SK-N-SH (cell line): ENCODE measurements around the gene SYNPR. TPM values are rescaled to one million over a fixed set of nuclear protein-coding genes. Genes with fewer than 3 reads are reported as not detected.

Experiments
- CTCF ChIA-PET: fragments of 300-600, 350-600 bp; formaldehyde crosslinking; extraction: SDS; loops from one replicate; lab custom pipeline; 2021; lab: Yijun Ruan, JAX
- POLR2A ChIA-PET: fragments of 350-600 bp; sonication (Branson Sonifier 250); formaldehyde crosslinking; extraction: SDS; loops from one replicate; lab custom pipeline; 2020; ENCODE audit warnings: antibody characterized with exemption, inconsistent platforms; lab: Yijun Ruan, JAX
- DNase-seq: peaks from one replicate; pipeline ENCODE4 v3.0.0; 2012
- H2AFZ ChIP-seq: fragments of 200-600 bp; sonication (generic); 2 replicates; pipeline ENCODE4 v1.8.1; 2016; ENCODE audit warnings: antibody characterized with exemption, mild to moderate bottlenecking, low read depth
- H3F3A ChIP-seq: fragments of 200-600 bp; sonication (generic); replicated peaks from 2 replicates; pipeline ENCODE3; 2016; ENCODE audit warnings: antibody characterized with exemption, mild to moderate bottlenecking; ENCODE audit not compliant: insufficient read depth
- H3K27ac ChIP-seq, 2 experiments: fragments of 200-500 bp in 1 of 2; fragments of 200-600 bp in 1 of 2; sonication (Bioruptor generic) in 1 of 2; sonication (generic), shearing (Covaris generic) in 1 of 2; 2 replicates each; pipeline versions ENCODE4 v1.5.1 to v1.6.1; 2014 to 2016; ENCODE audit warnings: low read depth in 2 of 2, inconsistent platforms in 1 of 2, low read length in 1 of 2, mild to moderate bottlenecking in 1 of 2, mixed read lengths in 1 of 2
- H3K27me3 ChIP-seq: fragments of 200-600 bp; sonication (generic), shearing (Covaris generic); 2 replicates; pipeline ENCODE4 v1.6.1; 2016; ENCODE audit warnings: mixed run types; ENCODE audit not compliant: insufficient read depth
- H3K36me3 ChIP-seq, 2 experiments: fragments of 200-500 bp in 1 of 2; fragments of 200-600 bp in 1 of 2; sonication (Bioruptor generic) in 1 of 2; sonication (generic) in 1 of 2; replicated peaks in 1 of 2; 2 replicates each; pipeline versions ENCODE3 to v1.5.1; 2014 to 2016; ENCODE audit warnings: low read length in 1 of 2, mild to moderate bottlenecking in 1 of 2; ENCODE audit not compliant: insufficient read depth in 2 of 2, control insufficient read depth in 1 of 2
- H3K4me1 ChIP-seq, 2 experiments: fragments of 200-500 bp in 1 of 2; fragments of 200-600 bp in 1 of 2; sonication (Bioruptor generic) in 1 of 2; sonication (generic), shearing (Covaris generic) in 1 of 2; 2 replicates each; pipeline versions ENCODE4 v1.5.1 to v1.6.1; 2014 to 2016; ENCODE audit warnings: low read depth in 1 of 2, low read length in 1 of 2, mixed run types in 1 of 2; ENCODE audit not compliant: insufficient read depth in 2 of 2, control insufficient read depth in 1 of 2
- H3K4me2 ChIP-seq: fragments of 200-600 bp; sonication (generic), shearing (Covaris generic); 2 replicates; pipeline ENCODE4 v1.6.1; 2017; ENCODE audit warnings: mixed run types
- H3K4me3 ChIP-seq, 2 experiments: fragments of 200-500 bp in 1 of 2; fragments of 200-600 bp in 1 of 2; sonication (Bioruptor generic) in 1 of 2; sonication (generic), shearing (Covaris generic) in 1 of 2; 2 replicates each; pipeline versions ENCODE4 v1.5.1 to v1.8.1; 2014 to 2016; ENCODE audit warnings: low read depth in 2 of 2, inconsistent platforms in 1 of 2, low read length in 1 of 2, mild to moderate bottlenecking in 1 of 2, mixed read lengths in 1 of 2, moderate library complexity in 1 of 2
- H3K79me2 ChIP-seq: fragments of 200-600 bp; sonication (generic); 2 replicates; pipeline ENCODE4 v1.8.1; 2017; ENCODE audit warnings: mild to moderate bottlenecking; ENCODE audit not compliant: insufficient read depth
- H3K9ac ChIP-seq: fragments of 200-600 bp; sonication (generic); 2 replicates; pipeline ENCODE4 v1.6.1; 2017; ENCODE audit warnings: mixed run types
- H3K9me2 ChIP-seq: fragments of 200-600 bp; sonication (generic); 2 replicates; pipeline ENCODE4 v1.6.1; 2017; ENCODE audit warnings: mixed run types
- H3K9me3 ChIP-seq: fragments of 200-600 bp; sonication (generic); 2 replicates; pipeline ENCODE4 v1.6.1; 2017; ENCODE audit warnings: mixed run types, mild to moderate bottlenecking, moderate library complexity
- H4K20me1 ChIP-seq: fragments of 200-600 bp; sonication (generic); 2 replicates; pipeline ENCODE4 v1.6.1; 2017; ENCODE audit warnings: mild to moderate bottlenecking, mixed run types; ENCODE audit not compliant: insufficient read depth
- CHD2 ChIP-seq: fragments of 150-350 bp; IDR thresholded peaks from 2 replicates; pipeline ENCODE4 v1.6.1; 2018; ENCODE audit warnings: low read length; ENCODE audit not compliant: partially characterized antibody
- ELF1 ChIP-seq: IDR thresholded peaks from 2 replicates; pipeline ENCODE4 v1.4.0; 2012
- FOSL2 ChIP-seq: IDR thresholded peaks from 2 replicates; pipeline ENCODE4 v1.4.0; 2012; ENCODE audit warnings: low read depth, mild to moderate bottlenecking, moderate library complexity, borderline replicate concordance
- FOXJ3 ChIP-seq: sonication (generic); formaldehyde crosslinking; IDR thresholded peaks from 2 replicates; pipeline ENCODE4 v1.5.1; 2020; ENCODE audit warnings: mild to moderate bottlenecking, missing genetic modification reagents
- MXI1 ChIP-seq: IDR thresholded peaks from 2 replicates; pipeline ENCODE4 v1.6.1; 2012; ENCODE audit warnings: mild to moderate bottlenecking, low read depth, low read length, improper control_type of control experiment
- NRF1 ChIP-seq: IDR thresholded peaks from 2 replicates; pipeline ENCODE4 v1.6.1; 2012; ENCODE audit warnings: low read depth, mild to moderate bottlenecking, low read length
- POLR2AphosphoS5 ChIP-seq: IDR thresholded peaks from 2 replicates; pipeline ENCODE4 v1.6.1; 2012; ENCODE audit warnings: low read depth, low read length
- RAD21 ChIP-seq: IDR thresholded peaks from 2 replicates; pipeline ENCODE4 v1.6.1; 2012; ENCODE audit warnings: mild to moderate bottlenecking, low read length
- RCOR1 ChIP-seq: fragments of 150-350 bp; IDR thresholded peaks from 2 replicates; pipeline ENCODE4 v1.6.1; 2017; ENCODE audit warnings: antibody characterized with exemption, low read length
- RFX5 ChIP-seq: IDR thresholded peaks from 2 replicates; pipeline ENCODE4 v1.6.1; 2012; ENCODE audit warnings: mild to moderate bottlenecking, improper control_type of control experiment, low read length
- RXRA ChIP-seq: IDR thresholded peaks from 2 replicates; pipeline ENCODE4 v1.4.0; 2012; ENCODE audit warnings: low read depth, mild to moderate bottlenecking, borderline replicate concordance
- SIN3A ChIP-seq: IDR thresholded peaks from 2 replicates; pipeline ENCODE4 v1.6.1; 2012; ENCODE audit warnings: low read depth, mild to moderate bottlenecking, low read length, moderate library complexity, borderline replicate concordance
- SMC3 ChIP-seq: IDR thresholded peaks from 2 replicates; pipeline ENCODE4 v1.6.1; 2012; ENCODE audit warnings: low read depth, low read length, improper control_type of control experiment
- TCF12 ChIP-seq: IDR thresholded peaks from 2 replicates; pipeline ENCODE4 v1.4.0; 2012
- YY1 ChIP-seq: IDR thresholded peaks from 2 replicates; pipeline ENCODE4 v1.4.0; 2012; ENCODE audit warnings: low read depth, mild to moderate bottlenecking
- WGBS: methylation state at CpG from one replicate; pipeline ENCODE4 v1.1.6; 2017; ENCODE audit warnings: low lambda C conversion rate; 5-methylcytosine and 5-hydroxymethylcytosine counted together
- polyA plus RNA-seq, 3 experiments: library from polyadenylated mRNA; depleted of rRNA; stranded (reverse); fragments of >200 nt; gene quantifications; 2 replicates each; pipeline ENCODE4 v1.2.3, GENCODE V29; 2012
- TF ChIP-seq, protein P1 (sequence below): fragments of 200-600 bp; sonication (generic); IDR thresholded peaks from 2 replicates; pipeline ENCODE4 v1.6.1; 2017; ENCODE audit warnings: antibody characterized with exemption, mild to moderate bottlenecking, moderate library complexity
- TF ChIP-seq, protein P2 (sequence below): IDR thresholded peaks from 2 replicates; pipeline ENCODE4 v1.4.0; 2012; ENCODE audit warnings: low read depth

SYNPR gene
- polyA plus RNA-seq, 1 of the 3 experiments (the other 2 are of a cell fraction): not detected

DNA sequence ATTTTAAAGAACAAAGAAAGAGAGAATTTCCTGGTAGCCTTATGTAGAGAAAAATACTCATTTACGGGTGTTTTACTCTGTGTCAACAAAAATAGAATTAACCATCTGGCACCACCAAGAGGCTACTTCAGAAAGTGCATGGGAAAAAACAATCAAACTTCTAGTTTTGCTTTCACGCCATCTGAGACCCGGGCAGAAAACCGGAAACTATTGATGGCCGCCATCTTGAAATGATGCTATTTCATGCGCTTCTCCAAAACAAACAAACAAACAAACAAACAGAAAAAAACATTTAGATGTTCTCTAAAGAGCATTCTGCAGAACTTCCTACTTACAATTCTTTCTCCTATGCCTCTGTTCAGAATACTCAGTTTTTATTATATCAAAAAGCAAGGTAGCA lies 49.4 kb upstream of the SYNPR start:
- no peak overlapping the region for H3K4me2 ChIP-seq
- peak overlapping the region; percentile 50 for H2AFZ ChIP-seq

GRCh38 chr3:63230146-63230545 lies 48.0 kb upstream of the SYNPR start:
- no peak overlapping the region for H3K4me2 ChIP-seq
- no peaks in the 10 kb centered on the region for H3K27me3 ChIP-seq
- no peak overlapping the region for H3K4me3 ChIP-seq
- no peak overlapping the region for H3K27ac ChIP-seq
- H3K9ac ChIP-seq: no peak overlapping the region
- ChIA-PET POLR2A (no interaction called here), CTCF (interaction anchor here (0.7 to 8.0 kb wide), 7 partner anchors 10 to 607 kb away, joined by 3 to 65 read pairs (median 4); no protein-coding TSS in a partner anchor)
- H3K9me3 ChIP-seq: no peaks in the 10 kb centered on the region
- H4K20me1 ChIP-seq: no peaks in the 10 kb centered on the region
- H2AFZ ChIP-seq: no peak overlapping the region
- H3K36me3 ChIP-seq: no peaks in the 10 kb centered on the region
- no peaks in the 10 kb centered on the region for H3K79me2 ChIP-seq
- H3K4me1 ChIP-seq: no peaks in the 10 kb centered on the region
- no peaks in the 10 kb centered on the region for H3F3A ChIP-seq
- TF ChIP-seq CHD2 (no peak), RFX5 (no peak), RCOR1 (no peak), FOSL2 (no peak), SIN3A (no peak), TCF12 (no peak), MXI1 (no peak), POLR2AphosphoS5 (no peak), FOXJ3 (CRISPR knock-in tag) (no peak)
- TF ChIP-seq, protein P1, sequence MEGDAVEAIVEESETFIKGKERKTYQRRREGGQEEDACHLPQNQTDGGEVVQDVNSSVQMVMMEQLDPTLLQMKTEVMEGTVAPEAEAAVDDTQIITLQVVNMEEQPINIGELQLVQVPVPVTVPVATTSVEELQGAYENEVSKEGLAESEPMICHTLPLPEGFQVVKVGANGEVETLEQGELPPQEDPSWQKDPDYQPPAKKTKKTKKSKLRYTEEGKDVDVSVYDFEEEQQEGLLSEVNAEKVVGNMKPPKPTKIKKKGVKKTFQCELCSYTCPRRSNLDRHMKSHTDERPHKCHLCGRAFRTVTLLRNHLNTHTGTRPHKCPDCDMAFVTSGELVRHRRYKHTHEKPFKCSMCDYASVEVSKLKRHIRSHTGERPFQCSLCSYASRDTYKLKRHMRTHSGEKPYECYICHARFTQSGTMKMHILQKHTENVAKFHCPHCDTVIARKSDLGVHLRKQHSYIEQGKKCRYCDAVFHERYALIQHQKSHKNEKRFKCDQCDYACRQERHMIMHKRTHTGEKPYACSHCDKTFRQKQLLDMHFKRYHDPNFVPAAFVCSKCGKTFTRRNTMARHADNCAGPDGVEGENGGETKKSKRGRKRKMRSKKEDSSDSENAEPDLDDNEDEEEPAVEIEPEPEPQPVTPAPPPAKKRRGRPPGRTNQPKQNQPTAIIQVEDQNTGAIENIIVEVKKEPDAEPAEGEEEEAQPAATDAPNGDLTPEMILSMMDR: no peak
- TF ChIP-seq, protein P2, sequence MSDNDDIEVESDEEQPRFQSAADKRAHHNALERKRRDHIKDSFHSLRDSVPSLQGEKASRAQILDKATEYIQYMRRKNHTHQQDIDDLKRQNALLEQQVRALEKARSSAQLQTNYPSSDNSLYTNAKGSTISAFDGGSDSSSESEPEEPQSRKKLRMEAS: no peak
- no peak for DNase-seq
- no peaks in the 10 kb centered on the region for H3K9me2 ChIP-seq

More for the DNA sequence above, 49.4 kb upstream of the SYNPR start:
- no peaks in the 10 kb centered on the region for H3K36me3 ChIP-seq
- 18% methylated on average over 6 of the region's 6 CpGs for WGBS
- ChIA-PET CTCF (interaction anchor here (0.6 to 8.0 kb wide), 21 partner anchors 9 to 633 kb away, joined by 3 to 65 read pairs (median 4); no protein-coding TSS in a partner anchor), POLR2A (no interaction called here)
- H3K9me3 ChIP-seq: no peaks in the 10 kb centered on the region
- no peaks in the 10 kb centered on the region for H4K20me1 ChIP-seq
- no peaks in the 10 kb centered on the region for H3K27me3 ChIP-seq
- H3F3A ChIP-seq: no peaks in the 10 kb centered on the region
- no peaks in the 10 kb centered on the region for H3K79me2 ChIP-seq
- H3K4me1 ChIP-seq: no peaks in the 10 kb centered on the region
- H3K9ac ChIP-seq: no peak overlapping the region
- no peaks in the 10 kb centered on the region for H3K9me2 ChIP-seq
- no peak overlapping the region for H3K27ac ChIP-seq
- peak overlapping the region in 1 of 2 experiments; percentile 20; a peak in 1 of 4 replicates for H3K4me3 ChIP-seq
- TF ChIP-seq RXRA (no peak), ELF1 (no peak), FOXJ3 (CRISPR knock-in tag) (no peak), SMC3 (peak; percentile 50), NRF1 (no peak), YY1 (peak; percentile 80; the same call in 1 of the 2 replicates), RAD21 (peak; percentile 77), FOSL2 (no peak)
- TF ChIP-seq, protein P1: peak; percentile 73
- peak; percentile 33 for DNase-seq
